ENCODE measurements around the gene AKAP10. TPM values are rescaled to one million over a fixed set of nuclear protein-coding genes. Genes with fewer than 3 reads are reported as not detected.
A peak's percentile ranks its signal among the peaks of the same experiment; 100 is the strongest.

Gene AKAP10
- total and polyA plus RNA-seq, 2 of the 4 experiments (the other 2 are of a cell fraction) = 12.7 to 18.6 TPM

DNA sequence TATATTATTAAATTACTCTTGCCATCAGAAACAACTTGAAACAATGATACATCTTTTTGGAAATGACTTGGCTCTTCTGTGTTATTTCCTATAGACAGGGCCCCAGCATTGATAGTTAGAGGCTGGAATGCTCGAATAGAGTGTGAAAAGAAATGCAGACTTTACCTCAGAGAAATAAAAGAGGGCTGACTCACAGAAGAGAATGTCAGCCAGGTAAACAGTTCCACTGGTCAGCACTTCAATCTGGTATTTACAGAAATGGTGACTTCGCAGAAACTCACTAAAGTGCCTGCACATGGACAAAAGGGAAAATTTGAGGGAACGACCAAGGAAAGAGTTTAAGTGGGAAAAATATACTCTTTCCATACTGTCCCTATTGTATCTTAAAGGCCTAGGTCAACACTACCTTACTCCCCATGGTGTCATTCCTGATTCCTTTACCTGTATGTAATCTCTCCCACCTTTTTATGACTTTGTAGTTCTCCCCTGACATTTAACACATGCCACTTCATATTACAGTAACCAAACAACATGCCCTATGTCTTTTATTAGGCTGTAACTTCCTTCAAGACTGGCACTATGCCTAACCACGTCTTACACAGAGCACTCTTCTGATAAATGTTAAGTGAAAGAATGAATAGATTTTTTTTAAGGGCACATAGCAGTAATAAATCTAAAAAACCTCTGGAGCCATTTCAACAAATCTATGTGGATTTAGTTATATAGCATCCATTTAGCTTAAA, 36.7 kb downstream of the AKAP10 start:
- ChIA-PET CTCF (no interaction called here), POLR2A (ENCODE audit: unreplicated experiment) (no interaction called here)
- no peak overlapping the region for H4K8ac ChIP-seq (ENCODE audit: low read depth in 2 of 2, low read length in 2 of 2)
- no peaks in the 10 kb centered on the region for H3K27me3 ChIP-seq (ENCODE audit: control insufficient read depth, insufficient read depth, low read length)
- in situ Hi-C loops (cut with MboI; ENCODE audit: low sequenced_read_pairs) (no loop called here), intact Hi-C loops (cut with micrococcal nuclease) (no loop called here), dilution Hi-C loops (cut with HindIII; ENCODE audit: low sequenced_read_pairs, unreplicated experiment) (no loop called here)
- no peak overlapping the region for H4K5ac ChIP-seq (ENCODE audit: low read depth, low read length)
- WGBS, 2 experiments (ENCODE audit: extremely low coverage in 2 of 2, insufficient read length in 1 of 2) = no CpG with 5 or more reads among the region's 4 CpGs
- peaks cover 12% of the 10 kb centered on the region for H3K4me1 ChIP-seq (ENCODE audit: control insufficient read depth, insufficient read depth, low read length)
- peaks cover 17% of the 10 kb centered on the region for H3K36me3 ChIP-seq (ENCODE audit: control insufficient read depth, insufficient read depth, low read length)
- peaks cover 10% of the 10 kb centered on the region for H3K9me1 ChIP-seq (ENCODE audit: insufficient read depth, low read length)
- no peak overlapping the region for H2BK15ac ChIP-seq (ENCODE audit: low read depth, low read length)
- H3K23ac ChIP-seq (ENCODE audit: low read depth, low read length) = no peak overlapping the region
- no peak overlapping the region for H2AFZ ChIP-seq (replicated peaks; ENCODE audit: low read length, poor library complexity)
- H3K27ac ChIP-seq (ENCODE audit: insufficient read depth, low read length) = no peak overlapping the region
- peaks cover 25% of the 10 kb centered on the region; the same call in 1 of the 2 replicates for H4K20me1 ChIP-seq (ENCODE audit: insufficient read depth, low read length)
- H2AK9ac ChIP-seq (replicated peaks; ENCODE audit: low read depth, low read length, poor library complexity) = no peak overlapping the region
- no peak overlapping the region for H3K9ac ChIP-seq (ENCODE audit: low read depth, low read length)
- H3K56ac ChIP-seq (ENCODE audit: extremely low read depth, insufficient read depth, low read length) = no peak overlapping the region
- no peak overlapping the region for H2BK20ac ChIP-seq (ENCODE audit: low read depth, low read length)
- no peak overlapping the region for H2BK120ac ChIP-seq (ENCODE audit: low read depth, low read length)
- no peak overlapping the region; the same call in 1 of the 2 replicates for H3K4ac ChIP-seq (ENCODE audit: low read depth, low read length)
- ATAC-seq (ENCODE audit: low read depth) (peak; percentile 55), DNase-seq (peak; percentile 48)
- peak overlapping the region; percentile 35 for H2BK5ac ChIP-seq (ENCODE audit: low read depth, low read length, poor library complexity, severe bottlenecking)
- H3K4me2 ChIP-seq (ENCODE audit: low read depth, low read length) = peak overlapping the region; percentile 35; the same call in 1 of the 2 replicates
- TF ChIP-seq RAD21 (IDR thresholded peaks at IDR 0.05; ENCODE audit: low read length) = no peak
- TF ChIP-seq, protein P1, sequence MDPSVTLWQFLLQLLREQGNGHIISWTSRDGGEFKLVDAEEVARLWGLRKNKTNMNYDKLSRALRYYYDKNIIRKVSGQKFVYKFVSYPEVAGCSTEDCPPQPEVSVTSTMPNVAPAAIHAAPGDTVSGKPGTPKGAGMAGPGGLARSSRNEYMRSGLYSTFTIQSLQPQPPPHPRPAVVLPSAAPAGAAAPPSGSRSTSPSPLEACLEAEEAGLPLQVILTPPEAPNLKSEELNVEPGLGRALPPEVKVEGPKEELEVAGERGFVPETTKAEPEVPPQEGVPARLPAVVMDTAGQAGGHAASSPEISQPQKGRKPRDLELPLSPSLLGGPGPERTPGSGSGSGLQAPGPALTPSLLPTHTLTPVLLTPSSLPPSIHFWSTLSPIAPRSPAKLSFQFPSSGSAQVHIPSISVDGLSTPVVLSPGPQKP (IDR thresholded peaks at IDR 0.05; ENCODE audit: borderline replicate concordance, low read depth, low read length) = no peak
- no peak for TF ChIP-seq FOS (IDR thresholded peaks at IDR 0.05; ENCODE audit: low read depth, low read length)
- TF ChIP-seq MAFK (IDR thresholded peaks at IDR 0.05; ENCODE audit: low read depth, low read length) = 0 out of 2 replicates have a peak, but pooled peaks have one; percentile 4
- TF ChIP-seq RFX5 (IDR thresholded peaks at IDR 0.05; ENCODE audit: low read depth, low read length) = no peak
- no peak for TF ChIP-seq CEBPB (IDR thresholded peaks at IDR 0.05; ENCODE audit: low read depth, low read length)
- TF ChIP-seq POLR2A (IDR thresholded peaks at IDR 0.05; ENCODE audit: low read depth, low read length) = no peak
- H3K4me3 ChIP-seq (ENCODE audit: insufficient read depth, low read depth, low read length) = no peak overlapping the region
- no peaks in the 10 kb centered on the region for H3K9me3 ChIP-seq (ENCODE audit: control insufficient read depth, insufficient read depth, low read length)
- H3K79me1 ChIP-seq (ENCODE audit: low read depth in 1 of 2, low read length in 2 of 2) = peaks cover 31 to 45% of the 10 kb centered on the region in 2 experiments
- no peak overlapping the region for H4K91ac ChIP-seq (ENCODE audit: insufficient read depth, low read depth, low read length)
- no peak overlapping the region for H2AK5ac ChIP-seq (ENCODE audit: low read depth, low read length)
- H3K18ac ChIP-seq (ENCODE audit: low read depth, low read length) = no peak overlapping the region
- H3K14ac ChIP-seq (replicated peaks; ENCODE audit: low read depth, low read length) = no peak overlapping the region
- BruUV-seq (replicated peaks) = no TSS peak
